Urothelium cell line (cell line): Measurements from ENCODE around the gene FBXO11.
"Not testable (repeated sequence)": the region's sequence is repeated elsewhere in the genome, so short reads cannot be mapped to it uniquely, and the experiment has no call there.

ENCODE experiments used
- DNase-seq: peaks from one replicate; pipeline ENCODE4 v3.0.0; 2011; ENCODE audit warnings: low spot score, mixed read lengths
- FAIRE-seq: peaks from 2 replicates; lab custom pipeline; 2011; peaks lifted over from hg19 to GRCh38; lab: Jason Lieb, UNC

Gene FBXO11

DNA sequence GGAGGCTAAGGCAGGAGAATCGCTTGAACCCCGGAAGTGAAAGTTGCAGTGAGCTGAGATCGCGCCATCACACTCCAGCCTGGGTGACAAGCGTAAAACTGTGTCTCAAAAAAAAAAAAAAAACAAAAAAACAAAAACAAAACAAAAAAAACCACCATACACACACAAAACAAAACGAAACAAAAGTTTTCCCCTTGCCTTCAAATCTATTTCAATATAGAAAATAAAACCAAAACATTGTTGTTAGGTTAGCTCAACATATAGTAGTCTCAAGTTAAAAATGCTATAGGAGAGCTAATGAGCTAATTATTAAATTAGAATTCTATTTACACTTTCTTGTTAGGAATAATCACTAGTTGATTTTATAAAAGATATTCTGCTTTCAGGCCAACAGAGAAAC lies 43.3 kb downstream of the FBXO11 start:
- DNase-seq (no peak), FAIRE-seq (no peak)

GRCh38 chr2:47853067-47853777 lies 53.1 kb downstream of the FBXO11 start:
- not testable (repeated sequence) for DNase-seq, FAIRE-seq

GRCh38 chr2:47850198-47850597 lies 56.1 kb downstream of the FBXO11 start:
- FAIRE-seq (no peak), DNase-seq (no peak)

DNA sequence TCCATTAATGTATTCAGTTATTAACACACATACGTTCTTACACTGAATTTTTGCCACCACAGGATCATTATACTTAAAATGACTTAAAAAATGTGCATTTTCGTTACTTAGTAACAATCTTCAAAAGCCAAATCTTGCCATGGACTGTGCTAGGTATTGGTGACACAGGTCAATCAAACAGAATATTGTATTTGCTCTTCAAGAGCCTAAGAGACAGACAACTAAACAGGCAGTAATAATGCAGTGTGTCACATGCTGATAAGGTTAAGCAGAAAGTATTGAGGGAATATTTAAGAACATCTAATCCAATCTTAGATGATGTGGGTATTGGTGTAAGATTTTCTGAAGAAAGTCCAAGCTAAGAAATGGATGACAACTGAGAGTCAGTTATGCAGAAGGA lies 56.9 kb downstream of the FBXO11 start:
- FAIRE-seq (no peak), DNase-seq (no peak)

DNA sequence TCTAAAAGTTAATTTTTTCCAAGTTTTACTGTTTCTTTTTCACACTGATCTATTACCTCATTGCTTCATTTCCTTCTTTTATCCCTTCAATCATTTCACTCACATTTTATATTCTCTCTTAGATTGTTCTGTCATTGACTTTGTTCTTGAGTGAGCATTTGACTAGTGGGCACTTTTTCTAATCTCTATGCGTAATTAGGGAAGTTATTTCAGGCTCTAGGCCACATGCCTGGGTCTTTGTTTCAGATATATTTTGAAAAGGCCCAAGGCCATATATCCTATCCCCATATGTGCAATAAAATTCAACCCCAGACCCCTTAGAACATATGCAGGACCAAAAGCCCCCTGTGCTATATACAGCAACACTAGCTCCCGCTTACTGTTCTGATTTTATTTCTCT lies 62.1 kb downstream of the FBXO11 start:
- FAIRE-seq (no peak), DNase-seq (no peak)

- FAIRE-seq (no peak), DNase-seq (no peak)
These were observed 62.9 kb downstream of the FBXO11 start for GRCh38 chr2:47843407-47843806.

- no peak for DNase-seq
- no peak for FAIRE-seq
These were observed 63.5 kb downstream of the FBXO11 start for GRCh38 chr2:47842846-47843245.

DNA sequence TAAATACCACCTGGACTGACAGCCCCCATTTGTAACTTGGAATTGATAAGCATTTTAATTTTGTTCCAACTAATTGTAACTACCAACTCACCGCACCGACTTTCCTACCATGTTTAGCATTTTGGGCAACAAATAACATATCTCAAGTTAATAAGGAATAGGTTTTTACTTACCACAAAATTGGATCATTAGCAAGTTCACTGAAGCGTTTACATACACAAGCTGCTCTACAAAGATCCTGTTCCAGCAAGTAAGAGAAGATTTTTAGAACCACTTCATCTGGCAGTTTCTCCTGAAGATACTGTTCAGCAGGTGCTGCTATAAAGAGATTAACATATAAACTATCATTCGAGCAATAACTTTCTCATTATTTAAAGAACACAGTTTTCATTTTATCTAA lies 67.6 kb downstream of the FBXO11 start:
- FAIRE-seq (no peak), DNase-seq (no peak)

GRCh38 chr2:47838249-47838648 lies 68.0 kb downstream of the FBXO11 start:
- FAIRE-seq (no peak), DNase-seq (no peak)

DNA sequence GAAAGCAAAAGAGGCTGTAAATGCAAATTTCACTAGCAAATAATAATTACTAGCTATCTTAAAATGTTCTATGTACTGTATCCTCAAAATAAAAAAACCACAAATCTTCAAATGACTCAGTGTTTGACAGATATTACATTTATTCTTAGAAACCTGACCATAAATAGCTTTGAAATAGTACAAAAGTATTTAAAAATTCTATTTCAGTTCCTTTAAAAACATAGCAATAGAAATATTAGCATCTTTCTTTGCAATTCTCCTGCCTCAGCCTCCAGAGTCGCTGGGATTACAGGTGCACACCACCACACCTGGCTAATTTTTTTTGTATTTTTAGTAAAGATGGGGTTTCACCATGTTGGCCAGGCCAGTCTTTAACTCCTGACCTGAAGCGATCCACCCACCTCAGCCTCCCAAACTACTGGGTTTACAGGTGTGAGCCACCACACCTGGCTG lies 72.8 kb downstream of the FBXO11 start:
- FAIRE-seq (no peak), DNase-seq (no peak)

DNA sequence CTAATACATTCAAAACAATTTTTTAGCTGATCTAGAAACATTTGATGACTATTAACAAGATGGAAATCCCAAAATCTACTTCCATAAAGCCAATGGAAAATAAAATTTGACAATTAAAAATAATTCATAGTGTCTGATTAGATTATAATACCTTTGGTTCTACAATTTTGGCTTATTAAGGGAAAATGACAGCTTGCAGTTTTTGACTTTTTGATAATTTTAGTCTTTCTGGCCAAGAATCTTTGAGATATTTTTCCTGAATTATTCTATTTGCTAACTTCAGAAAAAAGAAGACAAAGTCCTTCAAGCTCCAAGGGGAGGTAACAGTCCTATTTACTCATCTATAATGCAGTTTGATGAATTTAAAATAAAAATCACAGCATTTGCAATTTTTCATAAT lies 83.8 kb downstream of the FBXO11 start:
- FAIRE-seq (no peak), DNase-seq (no peak)

- FAIRE-seq, result no peak
These were observed 86.5 kb downstream of the FBXO11 start for GRCh38 chr2:47819834-47820233.

DNA sequence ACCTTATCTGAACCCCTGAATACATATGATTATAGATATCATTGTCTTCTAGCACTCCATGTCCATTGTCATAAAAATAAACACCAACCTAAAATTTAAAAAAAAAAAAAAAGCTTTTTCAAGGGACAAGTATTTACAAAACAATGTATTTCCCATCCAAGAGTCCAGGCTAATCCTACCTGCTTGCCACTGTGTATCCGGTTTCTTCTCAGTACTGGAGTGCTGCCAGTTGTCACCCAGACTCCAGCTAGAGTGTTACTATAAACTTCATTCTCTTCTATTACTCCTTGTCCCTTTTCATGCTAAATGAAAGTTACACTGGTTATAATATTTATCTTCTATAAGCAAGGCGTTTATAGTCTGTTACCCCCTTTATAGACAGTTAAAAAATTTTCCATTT lies 87.5 kb downstream of the FBXO11 start:
- FAIRE-seq, result no peak

More at GRCh38 chr2:47819834-47820233, 86.5 kb downstream of the FBXO11 start:
- DNase-seq, result no peak

DNA sequence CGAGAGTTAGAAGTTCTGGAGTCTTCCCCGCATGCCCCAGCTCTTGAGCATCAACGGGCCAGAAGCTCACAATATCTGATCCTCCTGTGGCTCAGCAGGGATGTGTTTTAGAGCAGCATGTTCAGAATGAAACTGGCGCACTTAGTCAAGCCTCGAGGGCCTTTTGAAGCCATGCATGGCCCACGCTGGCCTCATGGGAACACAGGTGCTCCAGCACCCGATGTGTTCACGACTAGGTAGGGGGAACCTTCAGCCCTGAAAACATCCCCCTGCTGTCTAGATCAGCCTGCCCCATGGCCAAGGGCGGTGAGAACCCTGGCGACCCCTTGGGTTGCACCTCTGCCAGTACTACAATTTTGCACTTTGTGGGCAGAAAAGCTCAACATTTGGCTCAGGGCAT lies 90.5 kb downstream of the FBXO11 start:
- DNase-seq, result no peak
- FAIRE-seq, result no peak

More for the DNA sequence above, 87.5 kb downstream of the FBXO11 start:
- no peak for DNase-seq

GRCh38 chr2:47811668-47812067 lies 94.6 kb downstream of the FBXO11 start:
- no peak for FAIRE-seq
- DNase-seq, result no peak

GRCh38 chr2:47810850-47811249 lies 95.4 kb downstream of the FBXO11 start:
- DNase-seq, result no peak
- FAIRE-seq, result no peak

- FAIRE-seq (no peak), DNase-seq (no peak)
These were observed 96.4 kb downstream of the FBXO11 start for GRCh38 chr2:47809903-47810302.

DNA sequence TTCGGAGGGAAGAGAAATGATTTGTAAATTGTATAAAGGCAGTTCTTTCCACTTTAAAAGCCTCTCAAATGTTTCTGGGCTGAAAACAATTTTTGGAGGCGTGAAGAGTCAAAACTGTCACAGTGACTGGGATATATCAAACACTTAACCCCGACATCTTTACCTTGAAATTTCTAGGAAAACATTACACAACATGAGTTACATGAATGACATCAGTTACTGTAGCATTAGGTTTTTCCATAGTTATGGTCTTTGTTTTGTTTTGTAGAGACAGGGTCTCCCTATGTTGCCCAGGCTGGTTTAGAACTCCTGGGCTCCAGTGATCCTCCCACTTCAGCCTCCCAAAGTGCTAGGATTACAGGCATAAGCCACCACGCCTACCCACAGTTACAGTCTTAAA lies 97.7 kb downstream of the FBXO11 start:
- DNase-seq, result no peak
- no peak for FAIRE-seq

GRCh38 chr2:47805850-47806249 lies 100.4 kb downstream of the FBXO11 start:
- FAIRE-seq, result no peak
- no peak for DNase-seq

- no peak for FAIRE-seq
- no peak for DNase-seq
These were observed 102.5 kb downstream of the FBXO11 start for GRCh38 chr2:47803770-47804169.

GRCh38 chr2:47803363-47803762 lies 102.9 kb downstream of the FBXO11 start:
- FAIRE-seq (no peak), DNase-seq (no peak)

- FAIRE-seq, result no peak
- DNase-seq, result no peak
These were observed 105.2 kb downstream of the FBXO11 start for GRCh38 chr2:47801118-47801517.

DNA sequence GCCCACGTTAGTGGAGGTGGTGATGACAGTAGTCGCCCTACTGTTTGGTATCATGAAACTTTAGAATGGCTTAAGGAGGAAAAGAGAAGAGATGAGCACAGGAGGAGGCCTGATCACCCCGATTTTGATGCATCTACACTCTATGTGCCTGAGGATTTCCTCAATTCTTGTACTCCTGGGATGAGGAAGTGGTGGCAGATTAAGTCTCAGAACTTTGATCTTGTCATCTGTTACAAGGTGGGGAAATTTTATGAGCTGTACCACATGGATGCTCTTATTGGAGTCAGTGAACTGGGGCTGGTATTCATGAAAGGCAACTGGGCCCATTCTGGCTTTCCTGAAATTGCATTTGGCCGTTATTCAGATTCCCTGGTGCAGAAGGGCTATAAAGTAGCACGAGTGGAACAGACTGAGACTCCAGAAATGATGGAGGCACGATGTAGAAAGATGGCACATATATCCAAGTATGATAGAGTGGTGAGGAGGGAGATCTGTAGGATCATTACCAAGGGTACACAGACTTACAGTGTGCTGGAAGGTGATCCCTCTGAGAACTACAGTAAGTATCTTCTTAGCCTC lies 107.2 kb downstream of the FBXO11 start:
- no peak for DNase-seq
- FAIRE-seq, result no peak
